Astrocyte (in vitro differentiated cells and primary cell): Measurements from ENCODE around the gene TNFAIP2. TPM values are rescaled to one million over a fixed set of nuclear protein-coding genes. Genes with fewer than 3 reads are reported as not detected.
"Not testable (repeated sequence)": the region's sequence is repeated elsewhere in the genome, so short reads cannot be mapped to it uniquely, and the experiment has no call there.

Experiments used
- DNase-seq: peaks from one replicate; pipeline ENCODE4 v3.0.0-alpha.2; 2010; ENCODE audit warnings: low read depth
- FAIRE-seq: peaks from 2 replicates; lab custom pipeline; 2011; peaks lifted over from hg19 to GRCh38; lab: Jason Lieb, UNC
- H2AFZ ChIP-seq: 2 replicates; pipeline ENCODE4 v1.6.0; 2012; ENCODE audit warnings: low read depth, low read length, inconsistent platforms
- H3K27ac ChIP-seq: 2 replicates; pipeline ENCODE4 v1.5.1; 2011; ENCODE audit warnings: low read depth, low read length, inconsistent platforms
- H3K27me3 ChIP-seq: 2 replicates; pipeline ENCODE4 v1.6.0; 2011; ENCODE audit warnings: low read length, inconsistent platforms; ENCODE audit not compliant: insufficient read depth
- H3K36me3 ChIP-seq: 2 replicates; pipeline ENCODE4 v1.5.1; 2011; ENCODE audit warnings: low read length, inconsistent platforms; ENCODE audit not compliant: insufficient read depth
- H3K4me1 ChIP-seq: 2 replicates; pipeline ENCODE4 v1.5.1; 2011; ENCODE audit warnings: low read length, inconsistent platforms; ENCODE audit not compliant: insufficient read depth
- H3K4me2 ChIP-seq: 2 replicates; pipeline ENCODE4 v1.6.0; 2012; ENCODE audit warnings: low read length, inconsistent platforms
- H3K4me3 ChIP-seq: 2 replicates; pipeline ENCODE4 v1.5.1; 2011; ENCODE audit warnings: low read depth, mild to moderate bottlenecking, low read length, inconsistent platforms; ENCODE audit not compliant: insufficient read depth
- H3K79me2 ChIP-seq: 2 replicates; pipeline ENCODE4 v1.6.0; 2012; ENCODE audit warnings: mild to moderate bottlenecking, low read length, inconsistent platforms; ENCODE audit not compliant: insufficient read depth
- H3K9ac ChIP-seq: 2 replicates; pipeline ENCODE4 v1.6.0; 2012; ENCODE audit warnings: mild to moderate bottlenecking, low read length, inconsistent platforms
- H3K9me3 ChIP-seq: 2 replicates; pipeline ENCODE4 v1.5.1; 2012; ENCODE audit warnings: low read depth, mild to moderate bottlenecking, low read length, inconsistent platforms; ENCODE audit not compliant: insufficient read depth
- H4K20me1 ChIP-seq: 2 replicates; pipeline ENCODE4 v1.6.0; 2012; ENCODE audit warnings: low read length, inconsistent platforms; ENCODE audit not compliant: insufficient read depth
- H3K27ac Mint-ChIP-seq: one replicate; pipeline ENCODE4 v1.8.0; 2021; ENCODE audit warnings: mild to moderate bottlenecking, mixed read lengths; ENCODE audit not compliant: unreplicated experiment
- H3K27me3 Mint-ChIP-seq: one replicate; pipeline ENCODE4 v1.8.0; 2021; ENCODE audit warnings: low read depth, mixed read lengths; ENCODE audit not compliant: unreplicated experiment
- H3K36me3 Mint-ChIP-seq: one replicate; pipeline ENCODE4 v1.8.0; 2021; ENCODE audit warnings: low read depth, mixed read lengths; ENCODE audit not compliant: unreplicated experiment
- H3K4me1 Mint-ChIP-seq: one replicate; pipeline ENCODE4 v1.8.0; 2021; ENCODE audit warnings: low read depth, mixed read lengths; ENCODE audit not compliant: unreplicated experiment
- H3K4me3 Mint-ChIP-seq: one replicate; pipeline ENCODE4 v1.8.0; 2021; ENCODE audit warnings: mild to moderate bottlenecking, moderate library complexity, mixed read lengths; ENCODE audit not compliant: unreplicated experiment
- H3K9me3 Mint-ChIP-seq: one replicate; pipeline ENCODE4 v1.8.0; 2021; ENCODE audit warnings: mild to moderate bottlenecking, mixed read lengths; ENCODE audit not compliant: unreplicated experiment
- CTCF ChIP-seq: IDR thresholded peaks from 2 replicates; pipeline ENCODE4 v1.5.1; 2011; ENCODE audit warnings: low read depth, mild to moderate bottlenecking, inconsistent platforms, low read length, moderate library complexity; ENCODE audit not compliant: insufficient read depth
- EZH2 ChIP-seq: IDR thresholded peaks from 2 replicates; pipeline ENCODE4 v1.6.1; 2012; ENCODE audit warnings: mild to moderate bottlenecking, low read length, inconsistent platforms; ENCODE audit not compliant: insufficient read depth
- total RNA-seq: library from RNA; stranded (reverse); gene quantifications from 2 replicates; pipeline ENCODE4 v1.2.1, GENCODE V29; 2021

TNFAIP2 gene
- total RNA-seq, 1 donor from 2014 or later, result 29.5 TPM

GRCh38 chr14:103113774-103114173, 9.5 kb upstream of the TNFAIP2 start:
- H4K20me1 ChIP-seq, result no peaks in the 10 kb centered on the region
- no peaks in the 10 kb centered on the region for H3K9me3 ChIP-seq
- no peak overlapping the region for H3K4me2 ChIP-seq
- Mint-ChIP-seq H3K4me3 (no peak overlapping the region), H3K36me3 (no peaks in the 10 kb centered on the region), H3K27me3 (peaks cover 4% of the 10 kb centered on the region), H3K27ac (no peak overlapping the region), H3K4me1 (peaks cover 19% of the 10 kb centered on the region), H3K9me3 (peaks cover 2% of the 10 kb centered on the region)
- no peak overlapping the region for H2AFZ ChIP-seq
- H3K4me3 ChIP-seq, result no peak overlapping the region
- no peak for FAIRE-seq
- H3K36me3 ChIP-seq, result no peaks in the 10 kb centered on the region
- no peak for DNase-seq
- no peak overlapping the region for H3K27ac ChIP-seq
- H3K4me1 ChIP-seq, result peaks cover 28% of the 10 kb centered on the region
- no peak for TF ChIP-seq EZH2
- no peaks in the 10 kb centered on the region for H3K27me3 ChIP-seq
- no peaks in the 10 kb centered on the region for H3K79me2 ChIP-seq
- no peak overlapping the region for H3K9ac ChIP-seq

GRCh38 chr14:103115086-103115679, 8.1 kb upstream of the TNFAIP2 start:
- FAIRE-seq, DNase-seq, H3K4me3 ChIP-seq, H3K27me3 Mint-ChIP-seq, H3K79me2 ChIP-seq, H3K4me3 Mint-ChIP-seq, H3K9ac ChIP-seq, H3K36me3 ChIP-seq, H3K36me3 Mint-ChIP-seq, H3K27me3 ChIP-seq, H3K9me3 ChIP-seq, H3K27ac ChIP-seq, H3K9me3 Mint-ChIP-seq, H4K20me1 ChIP-seq, H2AFZ ChIP-seq: not testable (repeated sequence)
- H3K4me1 ChIP-seq, result peaks cover 20% of the 10 kb centered on the region
- Mint-ChIP-seq H3K27ac (peak overlapping the region; percentile 63), H3K4me1 (peaks cover 19% of the 10 kb centered on the region)
- H3K4me2 ChIP-seq, result peak overlapping the region; percentile 15

- no peaks in the 10 kb centered on the region for H3K36me3 Mint-ChIP-seq
- no peak overlapping the region for H3K27ac Mint-ChIP-seq
- H3K9me3 ChIP-seq, result no peaks in the 10 kb centered on the region
- H3K27me3 ChIP-seq, result no peaks in the 10 kb centered on the region
- peaks cover 13% of the 10 kb centered on the region for H3K4me1 Mint-ChIP-seq
- H3K4me2 ChIP-seq, result no peak overlapping the region
- H3K4me3 ChIP-seq, result no peak overlapping the region
- no peak overlapping the region for H3K9ac ChIP-seq
- H3K79me2 ChIP-seq, result no peaks in the 10 kb centered on the region
- DNase-seq, result peak; percentile 23
- peaks cover 12% of the 10 kb centered on the region for H3K4me1 ChIP-seq
- H2AFZ ChIP-seq, result no peak overlapping the region
- H3K36me3 ChIP-seq, result no peaks in the 10 kb centered on the region
- no peak overlapping the region for H3K4me3 Mint-ChIP-seq
- no peak for FAIRE-seq
- H4K20me1 ChIP-seq, result no peaks in the 10 kb centered on the region
- H3K27ac ChIP-seq, result no peak overlapping the region
- peaks cover 2% of the 10 kb centered on the region for H3K9me3 Mint-ChIP-seq
- TF ChIP-seq EZH2, result no peak
- TF ChIP-seq CTCF, result no peak
- peaks cover 6% of the 10 kb centered on the region for H3K27me3 Mint-ChIP-seq
Measured at GRCh38 chr14:103115845-103116572, 7.3 kb upstream of the TNFAIP2 start.
